Measurements from ENCODE around the gene CYP3A5. TPM values are rescaled to one million over a fixed set of nuclear protein-coding genes. Genes with fewer than 3 reads are reported as not detected.

CYP3A5 gene
- total RNA-seq, 1 donor from 2014 or later: 0.07 TPM

GRCh38 chr7:99709838-99710578 lies 30.2 kb upstream of the CYP3A5 start:
- no peak for DNase-seq (ENCODE audit: low read depth)
- H2AFZ ChIP-seq (ENCODE audit: low read depth, low read length): no peak overlapping the region
- Mint-ChIP-seq H3K4me1 (ENCODE audit: low read depth, unreplicated experiment) (no peaks in the 10 kb centered on the region), H3K27me3 (ENCODE audit: low read depth, unreplicated experiment) (peaks cover 2% of the 10 kb centered on the region), H3K4me3 (ENCODE audit: unreplicated experiment) (no peak overlapping the region), H3K27ac (ENCODE audit: unreplicated experiment) (no peak overlapping the region), H3K36me3 (ENCODE audit: low read depth, unreplicated experiment) (no peaks in the 10 kb centered on the region), H3K9me3 (ENCODE audit: unreplicated experiment) (no peaks in the 10 kb centered on the region)
- H3K4me1 ChIP-seq (ENCODE audit: insufficient read depth, low read length): no peaks in the 10 kb centered on the region
- H3K27me3 ChIP-seq (ENCODE audit: insufficient read depth, low read length): no peaks in the 10 kb centered on the region
- no peaks in the 10 kb centered on the region for H4K20me1 ChIP-seq (ENCODE audit: insufficient read depth, low read length)
- H3K36me3 ChIP-seq (ENCODE audit: insufficient read depth, low read length): no peaks in the 10 kb centered on the region
- H3K9me3 ChIP-seq (ENCODE audit: insufficient read depth, low read depth, low read length): peaks cover 14% of the 10 kb centered on the region
- no peak overlapping the region for H3K4me2 ChIP-seq (ENCODE audit: low read length)
- H3K79me2 ChIP-seq (ENCODE audit: insufficient read depth, low read length): no peaks in the 10 kb centered on the region
- TF ChIP-seq CTCF (IDR thresholded peaks at IDR 0.05; ENCODE audit: insufficient read depth, low read depth, low read length): no peak
- TF ChIP-seq EZH2 (IDR thresholded peaks at IDR 0.05; ENCODE audit: insufficient read depth, low read length): no peak
- no peak overlapping the region for H3K4me3 ChIP-seq (ENCODE audit: insufficient read depth, low read depth, low read length)
- H3K9ac ChIP-seq (ENCODE audit: low read length): no peak overlapping the region
- H3K27ac ChIP-seq (ENCODE audit: low read depth, low read length): no peak overlapping the region
- FAIRE-seq: no peak

- no peaks in the 10 kb centered on the region for H3K4me1 ChIP-seq (ENCODE audit: insufficient read depth, low read length)
- H3K9ac ChIP-seq (ENCODE audit: low read length): no peak overlapping the region
- Mint-ChIP-seq H3K27ac (ENCODE audit: unreplicated experiment) (no peak overlapping the region), H3K36me3 (ENCODE audit: low read depth, unreplicated experiment) (no peaks in the 10 kb centered on the region), H3K4me3 (ENCODE audit: unreplicated experiment) (no peak overlapping the region), H3K27me3 (ENCODE audit: low read depth, unreplicated experiment) (peaks cover 2% of the 10 kb centered on the region), H3K9me3 (ENCODE audit: unreplicated experiment) (no peaks in the 10 kb centered on the region), H3K4me1 (ENCODE audit: low read depth, unreplicated experiment) (no peaks in the 10 kb centered on the region)
- no peaks in the 10 kb centered on the region for H3K36me3 ChIP-seq (ENCODE audit: insufficient read depth, low read length)
- H3K4me3 ChIP-seq (ENCODE audit: insufficient read depth, low read depth, low read length): no peak overlapping the region
- no peak for TF ChIP-seq CTCF (IDR thresholded peaks at IDR 0.05; ENCODE audit: insufficient read depth, low read depth, low read length)
- no peak for TF ChIP-seq EZH2 (IDR thresholded peaks at IDR 0.05; ENCODE audit: insufficient read depth, low read length)
- H3K27me3 ChIP-seq (ENCODE audit: insufficient read depth, low read length): no peaks in the 10 kb centered on the region
- DNase-seq (ENCODE audit: low read depth) (no peak), FAIRE-seq (no peak)
- no peaks in the 10 kb centered on the region for H3K79me2 ChIP-seq (ENCODE audit: insufficient read depth, low read length)
- H3K27ac ChIP-seq (ENCODE audit: low read depth, low read length): no peak overlapping the region
- H3K4me2 ChIP-seq (ENCODE audit: low read length): no peak overlapping the region
- H2AFZ ChIP-seq (ENCODE audit: low read depth, low read length): no peak overlapping the region
- H4K20me1 ChIP-seq (ENCODE audit: insufficient read depth, low read length): no peaks in the 10 kb centered on the region
- peaks cover 14% of the 10 kb centered on the region for H3K9me3 ChIP-seq (ENCODE audit: insufficient read depth, low read depth, low read length)
These were observed 29.5 kb upstream of the CYP3A5 start for GRCh38 chr7:99709260-99709659.

- H3K9ac ChIP-seq (ENCODE audit: low read length): no peak overlapping the region
- H3K4me3 ChIP-seq (ENCODE audit: insufficient read depth, low read depth, low read length): no peak overlapping the region
- H3K79me2 ChIP-seq (ENCODE audit: insufficient read depth, low read length): no peaks in the 10 kb centered on the region
- DNase-seq (ENCODE audit: low read depth) (peak; percentile 31), FAIRE-seq (no peak)
- H3K27me3 ChIP-seq (ENCODE audit: insufficient read depth, low read length): no peaks in the 10 kb centered on the region
- H3K27me3 Mint-ChIP-seq (ENCODE audit: low read depth, unreplicated experiment): peaks cover 2% of the 10 kb centered on the region
- no peak overlapping the region for H3K27ac ChIP-seq (ENCODE audit: low read depth, low read length)
- H4K20me1 ChIP-seq (ENCODE audit: insufficient read depth, low read length): no peaks in the 10 kb centered on the region
- H3K9me3 Mint-ChIP-seq (ENCODE audit: unreplicated experiment): peaks cover 3% of the 10 kb centered on the region
- no peaks in the 10 kb centered on the region for H3K4me1 ChIP-seq (ENCODE audit: insufficient read depth, low read length)
- no peak overlapping the region for H3K27ac Mint-ChIP-seq (ENCODE audit: unreplicated experiment)
- no peak overlapping the region for H3K4me2 ChIP-seq (ENCODE audit: low read length)
- H2AFZ ChIP-seq (ENCODE audit: low read depth, low read length): no peak overlapping the region
- no peaks in the 10 kb centered on the region for H3K36me3 ChIP-seq (ENCODE audit: insufficient read depth, low read length)
- H3K4me1 Mint-ChIP-seq (ENCODE audit: low read depth, unreplicated experiment): no peaks in the 10 kb centered on the region
- TF ChIP-seq CTCF (IDR thresholded peaks at IDR 0.05; ENCODE audit: insufficient read depth, low read depth, low read length): no peak
- H3K36me3 Mint-ChIP-seq (ENCODE audit: low read depth, unreplicated experiment): no peaks in the 10 kb centered on the region
- peaks cover 14% of the 10 kb centered on the region for H3K9me3 ChIP-seq (ENCODE audit: insufficient read depth, low read depth, low read length)
- no peak overlapping the region for H3K4me3 Mint-ChIP-seq (ENCODE audit: unreplicated experiment)
These were observed 27.3 kb upstream of the CYP3A5 start for GRCh38 chr7:99707096-99707495.
